Upper lobe of right lung (tissue), 1 donor: Measurements from ENCODE around the gene FDPS. TPM values are rescaled to one million over a fixed set of nuclear protein-coding genes. Genes with fewer than 3 reads are reported as not detected.

ENCODE experiments used
- ATAC-seq: fragments of 200-7000 bp; cut with Tn5 transposase; one replicate; pipeline ENCODE4 v1.9.1; 2020; ENCODE audit warnings: mild to moderate bottlenecking, moderate library complexity
- DNase-seq: peaks from one replicate; pipeline ENCODE4 v3.0.0-alpha.2; 2020
- H3K27ac ChIP-seq: fragments of 200-600 bp; one replicate; pipeline ENCODE4 v1.8.0; 2022
- H3K27me3 ChIP-seq: fragments of 200-600 bp; one replicate; pipeline ENCODE4 v1.8.0; 2022; ENCODE audit warnings: mild to moderate bottlenecking
- H3K36me3 ChIP-seq: fragments of 200-600 bp; one replicate; pipeline ENCODE4 v1.8.0; 2022
- H3K4me1 ChIP-seq: fragments of 200-600 bp; one replicate; pipeline ENCODE4 v1.8.0; 2022
- H3K4me3 ChIP-seq: fragments of 200-600 bp; one replicate; pipeline ENCODE4 v1.8.0; 2022; ENCODE audit warnings: mild to moderate bottlenecking
- H3K9me3 ChIP-seq: fragments of 200-600 bp; one replicate; pipeline ENCODE4 v1.8.0; 2022
- intact Hi-C: fragments of 100-400 bp; cut with DNase I; formaldehyde crosslinking; loops from one replicate; pipeline ENCODE4 v1.11.0; 2022
- total RNA-seq: library from RNA; stranded (reverse); fragmentation: NEBNext Ultra II Directional; extraction: Animal tissue kit (Norgen Biotek cat#: 25700); gene quantifications from one replicate; pipeline ENCODE4 v1.2.1, GENCODE V29; 2021
- TF ChIP-seq, protein P1 (sequence below): fragments of 200-600 bp; IDR thresholded peaks from one replicate; pipeline ENCODE4 v1.8.0; 2022; ENCODE audit warnings: antibody characterized with exemption
- donor health status: DM: no; HTN: yes; CAD: no; lungs with severe emphysema.

The FDPS gene
- total RNA-seq, 1 donor from 2014 or later, result 225 TPM

DNA sequence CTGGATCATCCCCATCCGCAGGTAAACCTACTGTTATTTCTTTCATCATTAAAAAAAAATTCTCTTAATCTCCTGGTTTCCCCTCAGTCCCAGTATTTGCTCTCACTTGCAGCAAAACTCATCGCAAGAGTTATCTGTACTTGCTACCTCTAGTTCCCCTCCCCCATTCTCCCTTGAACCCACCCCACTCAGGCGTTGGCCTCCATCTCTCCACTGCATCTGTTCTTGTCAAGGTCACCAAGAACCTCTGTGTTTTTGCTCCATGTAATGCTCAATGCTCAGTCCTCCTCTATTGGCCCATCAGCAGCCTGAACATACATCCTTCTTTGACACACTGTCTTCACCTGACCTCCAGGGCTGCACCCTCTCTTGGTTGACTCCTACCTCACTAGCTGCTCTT is 12.0 kb upstream of the FDPS start:
- TF ChIP-seq, protein P1, sequence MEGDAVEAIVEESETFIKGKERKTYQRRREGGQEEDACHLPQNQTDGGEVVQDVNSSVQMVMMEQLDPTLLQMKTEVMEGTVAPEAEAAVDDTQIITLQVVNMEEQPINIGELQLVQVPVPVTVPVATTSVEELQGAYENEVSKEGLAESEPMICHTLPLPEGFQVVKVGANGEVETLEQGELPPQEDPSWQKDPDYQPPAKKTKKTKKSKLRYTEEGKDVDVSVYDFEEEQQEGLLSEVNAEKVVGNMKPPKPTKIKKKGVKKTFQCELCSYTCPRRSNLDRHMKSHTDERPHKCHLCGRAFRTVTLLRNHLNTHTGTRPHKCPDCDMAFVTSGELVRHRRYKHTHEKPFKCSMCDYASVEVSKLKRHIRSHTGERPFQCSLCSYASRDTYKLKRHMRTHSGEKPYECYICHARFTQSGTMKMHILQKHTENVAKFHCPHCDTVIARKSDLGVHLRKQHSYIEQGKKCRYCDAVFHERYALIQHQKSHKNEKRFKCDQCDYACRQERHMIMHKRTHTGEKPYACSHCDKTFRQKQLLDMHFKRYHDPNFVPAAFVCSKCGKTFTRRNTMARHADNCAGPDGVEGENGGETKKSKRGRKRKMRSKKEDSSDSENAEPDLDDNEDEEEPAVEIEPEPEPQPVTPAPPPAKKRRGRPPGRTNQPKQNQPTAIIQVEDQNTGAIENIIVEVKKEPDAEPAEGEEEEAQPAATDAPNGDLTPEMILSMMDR, result no peak
- intact Hi-C loops, result no loop called here

DNA sequence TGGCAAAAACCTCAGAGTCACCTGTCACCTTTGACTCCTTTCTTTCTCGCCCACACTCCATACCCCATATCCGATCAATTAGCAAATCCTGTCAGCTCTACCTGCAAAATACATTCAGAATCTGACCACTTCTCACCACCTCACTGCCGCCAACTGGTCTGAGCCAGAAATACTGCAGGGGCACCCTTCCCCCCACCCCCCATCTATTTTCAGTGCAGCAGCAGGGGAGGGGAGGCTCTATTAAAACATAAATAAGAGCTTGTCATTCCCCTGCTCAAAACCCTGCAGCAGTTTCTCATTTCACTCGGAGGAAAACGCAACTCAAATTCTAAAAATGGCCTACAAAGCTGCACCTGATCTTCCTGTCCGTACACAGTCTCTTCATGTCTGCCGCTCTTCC is 11.3 kb upstream of the FDPS start:
- no peaks in the 10 kb centered on the region for H3K4me1 ChIP-seq
- no peak overlapping the region for H3K27ac ChIP-seq
- H3K9me3 ChIP-seq, result no peaks in the 10 kb centered on the region
- no peaks in the 10 kb centered on the region for H3K36me3 ChIP-seq
- DNase-seq (no peak), ATAC-seq (no peak)
- H3K27me3 ChIP-seq, result peaks cover 34% of the 10 kb centered on the region
- intact Hi-C loops, result no loop called here
- TF ChIP-seq, protein P1, result no peak
- H3K4me3 ChIP-seq, result no peak overlapping the region

More for the DNA sequence above, 12.0 kb upstream of the FDPS start:
- Histone ChIP-seq H3K9me3 (no peaks in the 10 kb centered on the region), H3K4me3 (no peak overlapping the region), H3K27me3 (peaks cover 34% of the 10 kb centered on the region), H3K4me1 (no peaks in the 10 kb centered on the region), H3K36me3 (no peaks in the 10 kb centered on the region), H3K27ac (no peak overlapping the region)
- DNase-seq, result no peak
- ATAC-seq, result no peak

GRCh38 chr1:155300024-155300423 is 8.6 kb upstream of the FDPS start:
- ATAC-seq, result no peak
- no peak overlapping the region for H3K4me3 ChIP-seq
- TF ChIP-seq, protein P1, result no peak

DNA sequence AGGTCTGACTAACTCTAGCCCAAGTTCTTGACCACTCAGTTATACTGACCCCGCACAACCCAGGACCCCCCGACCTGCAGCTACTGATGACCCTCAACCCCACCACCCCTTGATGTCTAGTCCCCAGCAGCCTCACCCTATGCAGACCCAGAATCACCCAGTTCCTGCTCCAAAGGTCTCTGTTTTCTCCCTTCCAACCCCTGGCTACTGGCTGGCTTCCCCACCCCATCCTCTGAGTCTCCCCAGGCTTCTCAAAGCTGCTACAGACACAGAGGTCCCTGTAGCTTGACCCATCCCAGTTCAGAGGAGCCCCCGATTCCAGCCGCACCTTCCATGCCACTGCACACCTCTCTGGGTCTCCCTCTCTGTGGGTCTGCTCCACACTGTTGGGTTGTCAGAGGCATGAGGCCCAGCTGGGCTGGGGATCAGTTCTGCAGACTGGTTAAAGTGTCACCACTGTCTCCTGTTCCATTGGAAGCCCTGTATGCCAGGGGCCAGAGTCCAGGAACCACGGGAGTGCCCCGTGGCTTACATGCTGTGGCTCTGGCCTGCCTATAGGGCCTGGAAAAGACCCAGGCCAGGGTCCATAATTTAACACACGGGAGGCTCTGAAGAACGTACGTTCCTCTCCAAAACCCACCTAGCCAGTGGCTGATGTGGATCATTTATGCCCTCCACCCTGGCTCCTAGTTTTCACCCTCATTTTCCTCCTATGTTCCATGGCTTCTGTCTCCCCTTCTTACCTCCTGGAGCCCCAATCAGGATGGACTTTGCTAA is 7.9 kb upstream of the FDPS start:
- Histone ChIP-seq H3K27ac (no peak overlapping the region), H3K36me3 (no peaks in the 10 kb centered on the region), H3K9me3 (no peaks in the 10 kb centered on the region), H3K4me3 (no peak overlapping the region), H3K4me1 (no peaks in the 10 kb centered on the region), H3K27me3 (peaks cover 14% of the 10 kb centered on the region)
- no peak for ATAC-seq
- intact Hi-C loops, result no loop called here
- TF ChIP-seq, protein P1, result no peak
- DNase-seq, result no peak

More at GRCh38 chr1:155300024-155300423, 8.6 kb upstream of the FDPS start:
- Histone ChIP-seq H3K9me3 (no peaks in the 10 kb centered on the region), H3K27ac (no peak overlapping the region), H3K36me3 (no peaks in the 10 kb centered on the region), H3K27me3 (peaks cover 22% of the 10 kb centered on the region), H3K4me1 (no peaks in the 10 kb centered on the region)
- intact Hi-C loops, result no loop called here
- DNase-seq, result no peak

DNA sequence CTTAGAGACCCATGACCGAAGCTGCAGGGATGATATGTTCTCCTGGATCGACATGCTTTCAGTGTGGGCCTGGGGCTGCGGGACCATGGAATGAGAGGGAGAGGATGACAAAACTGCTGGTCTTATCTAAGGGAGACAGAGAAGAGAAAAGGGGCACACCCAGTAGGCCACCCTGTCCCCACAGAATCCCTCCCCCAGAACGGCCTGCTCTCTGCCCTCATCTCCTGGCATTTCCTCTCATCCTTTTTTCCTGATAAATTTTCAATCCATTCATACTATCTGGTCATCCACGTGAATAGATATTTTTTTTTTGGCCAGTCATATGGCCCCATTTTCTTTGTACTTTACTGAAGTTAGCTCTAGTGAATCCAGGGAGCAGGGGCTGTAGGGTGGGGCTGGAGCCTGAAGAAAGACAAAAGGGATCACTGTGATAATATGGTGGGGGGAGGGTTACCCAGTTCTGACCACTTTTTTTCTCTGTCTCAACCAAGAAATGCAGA is 7.3 kb upstream of the FDPS start, which contains the start of gene PKLR:
Gene PKLR, minus strand, starts transcription at position 97 of the 500 bp plus-strand sequence. Its CDS starts 43 bp downstream, at position 54.
- Histone ChIP-seq H3K4me3 (no peak within 1 kb of the TSS), H3K9me3 (no peaks in the 10 kb centered on the region), H3K27me3 (peaks cover 8% of the 10 kb centered on the region), H3K4me1 (no peaks in the 10 kb centered on the region), H3K27ac (no peak within 1 kb of the TSS), H3K36me3 (no peaks in the 10 kb centered on the region)
- intact Hi-C loops, result no loop called here
- no peak for DNase-seq
- ATAC-seq, result no peak
- TF ChIP-seq, protein P1, result no peak
